OCI-LY3 (cell line): ENCODE measurements around the gene KRT73.

ENCODE experiments used
- EZH2phosphoT487 ChIP-seq: fragments of 200-600 bp; shearing (Covaris generic); IDR thresholded peaks from 2 replicates; pipeline ENCODE4 v1.6.1; 2018; ENCODE audit warnings: antibody characterized with exemption, mixed run types, low read depth
- TF ChIP-seq, protein P1 (sequence below): fragments of 200-600, 300-600 bp; sonication (generic); IDR thresholded peaks from 2 replicates; pipeline ENCODE4 v1.5.1; 2014; ENCODE audit warnings: antibody characterized with exemption, low read length, low read depth

DNA sequence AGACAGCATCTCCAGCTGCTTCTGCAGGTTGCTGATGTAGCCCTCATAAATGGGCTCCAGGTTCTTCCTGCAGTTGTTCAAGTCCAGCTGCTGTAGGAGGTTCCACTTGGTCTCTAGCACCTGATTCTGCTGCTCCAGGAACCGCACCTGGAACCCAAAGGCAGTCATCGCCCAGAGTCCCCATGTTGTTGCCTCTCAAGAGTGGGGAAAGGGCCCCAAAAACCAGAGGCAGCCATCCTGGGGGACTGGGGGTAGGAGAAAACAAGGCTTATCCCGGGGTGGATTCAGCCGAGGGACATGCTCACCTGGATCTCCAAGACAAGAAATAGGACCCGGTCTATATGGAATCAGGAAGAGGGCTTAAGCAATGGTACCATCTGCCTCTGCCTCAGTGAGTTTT is 19.4 kb downstream of the KRT73 start:
- TF ChIP-seq, protein P1, sequence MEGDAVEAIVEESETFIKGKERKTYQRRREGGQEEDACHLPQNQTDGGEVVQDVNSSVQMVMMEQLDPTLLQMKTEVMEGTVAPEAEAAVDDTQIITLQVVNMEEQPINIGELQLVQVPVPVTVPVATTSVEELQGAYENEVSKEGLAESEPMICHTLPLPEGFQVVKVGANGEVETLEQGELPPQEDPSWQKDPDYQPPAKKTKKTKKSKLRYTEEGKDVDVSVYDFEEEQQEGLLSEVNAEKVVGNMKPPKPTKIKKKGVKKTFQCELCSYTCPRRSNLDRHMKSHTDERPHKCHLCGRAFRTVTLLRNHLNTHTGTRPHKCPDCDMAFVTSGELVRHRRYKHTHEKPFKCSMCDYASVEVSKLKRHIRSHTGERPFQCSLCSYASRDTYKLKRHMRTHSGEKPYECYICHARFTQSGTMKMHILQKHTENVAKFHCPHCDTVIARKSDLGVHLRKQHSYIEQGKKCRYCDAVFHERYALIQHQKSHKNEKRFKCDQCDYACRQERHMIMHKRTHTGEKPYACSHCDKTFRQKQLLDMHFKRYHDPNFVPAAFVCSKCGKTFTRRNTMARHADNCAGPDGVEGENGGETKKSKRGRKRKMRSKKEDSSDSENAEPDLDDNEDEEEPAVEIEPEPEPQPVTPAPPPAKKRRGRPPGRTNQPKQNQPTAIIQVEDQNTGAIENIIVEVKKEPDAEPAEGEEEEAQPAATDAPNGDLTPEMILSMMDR = no peak
- no peak for TF ChIP-seq EZH2phosphoT487
